Endodermal cell (in vitro differentiated cells): ENCODE measurements around the gene GNS. TPM values are rescaled to one million over a fixed set of nuclear protein-coding genes. Genes with fewer than 3 reads are reported as not detected.

Experiments
- DNase-seq: peaks from one replicate; pipeline ENCODE4 v3.0.0-alpha.2; 2017
- H3K27ac ChIP-seq: 2 replicates; pipeline ENCODE4 v1.5.1; 2013; ENCODE audit warnings: mild to moderate bottlenecking, low read depth, low read length, moderate library complexity
- H3K27me3 ChIP-seq: 2 replicates; pipeline ENCODE4 v1.6.1; 2013; ENCODE audit warnings: mild to moderate bottlenecking, low read length, moderate library complexity; ENCODE audit not compliant: insufficient read depth, control insufficient read depth, poor library complexity, severe bottlenecking
- H3K36me3 ChIP-seq: 2 replicates; pipeline ENCODE4 v1.7.0; 2013; ENCODE audit warnings: mild to moderate bottlenecking, low read length, moderate library complexity; ENCODE audit not compliant: control insufficient read depth, insufficient read depth
- H3K4me1 ChIP-seq: one replicate; pipeline ENCODE4 v1.7.0; 2013; ENCODE audit warnings: low read length; ENCODE audit not compliant: control insufficient read depth, insufficient read depth
- H3K4me3 ChIP-seq: 2 replicates; pipeline ENCODE4 v1.5.1; 2013; ENCODE audit warnings: mild to moderate bottlenecking, low read length, moderate library complexity
- H3K9ac ChIP-seq: 2 replicates; pipeline ENCODE4 v1.6.1; 2013; ENCODE audit warnings: mild to moderate bottlenecking, low read length, moderate library complexity; ENCODE audit not compliant: poor library complexity, severe bottlenecking; ENCODE audit errors: extremely low read depth
- H3K9me3 ChIP-seq: 2 replicates; pipeline ENCODE4 v1.6.1; 2013; ENCODE audit warnings: mild to moderate bottlenecking, low read length, moderate library complexity; ENCODE audit not compliant: control insufficient read depth
- H3K27ac Mint-ChIP-seq: 2 replicates; pipeline ENCODE4 v1.8.0; 2020; ENCODE audit warnings: mixed read lengths
- H3K27me3 Mint-ChIP-seq: 2 replicates; pipeline ENCODE4 v1.8.0; 2021; ENCODE audit warnings: mild to moderate bottlenecking, mixed read lengths; ENCODE audit not compliant: insufficient read depth
- H3K36me3 Mint-ChIP-seq: 2 replicates; pipeline ENCODE4 v1.8.0; 2020; ENCODE audit warnings: low read depth, mixed read lengths
- H3K4me1 Mint-ChIP-seq: 2 replicates; pipeline ENCODE4 v1.8.0; 2020; ENCODE audit warnings: mixed read lengths
- H3K4me3 Mint-ChIP-seq: 2 replicates; pipeline ENCODE4 v1.8.0; 2020; ENCODE audit warnings: mild to moderate bottlenecking, moderate library complexity, mixed read lengths
- H3K9me3 Mint-ChIP-seq: 2 replicates; pipeline ENCODE4 v1.8.0; 2020; ENCODE audit warnings: mild to moderate bottlenecking, mixed read lengths
- CTCF ChIP-seq: fragments of 200-600 bp; sonication (generic); conservative IDR thresholded peaks from 2 replicates; pipeline ENCODE4 v1.5.0; 2021; ENCODE audit warnings: antibody characterized with exemption, mild to moderate bottlenecking
- WGBS, 2 experiments: methylation state at CpG; one replicate each; pipeline versions ENCODE4 v1.1.5 to v1.1.7; 2013; ENCODE audit warnings: missing lambda C conversion rate in 2 of 2, mixed read lengths in 1 of 2; ENCODE audit not compliant: insufficient coverage in 1 of 2, insufficient read length in 1 of 2; 5-methylcytosine and 5-hydroxymethylcytosine counted together
- total RNA-seq, 2 donors: library from RNA; stranded (reverse); fragmentation: NEBNext Ultra II Directional in 1 of 2; extraction: Animal tissue kit (Norgen Biotek cat#: 25700) in 1 of 2; gene quantifications; 2 replicates in 1 of 2; 3 replicates in 1 of 2; pipeline ENCODE4 v1.2.1, GENCODE V29; 2021

The GNS gene
- total RNA-seq, 2 donors from 2014 or later: 46.4 to 48.1 TPM

- H3K27me3 Mint-ChIP-seq: no peaks in the 10 kb centered on the region
- no peak overlapping the region for H3K9ac ChIP-seq
- H3K4me1 ChIP-seq: peaks cover 3% of the 10 kb centered on the region
- peaks cover 56% of the 10 kb centered on the region for H3K36me3 ChIP-seq
- no peaks in the 10 kb centered on the region for H3K9me3 ChIP-seq
- no peak overlapping the region for H3K4me3 ChIP-seq
- no peak overlapping the region for H3K27ac ChIP-seq
- 86 to 94% methylated on average over 2 of the region's 2 CpGs for WGBS, 2 experiments
- peaks cover 53% of the 10 kb centered on the region for H3K36me3 Mint-ChIP-seq
- H3K4me3 Mint-ChIP-seq: no peak overlapping the region
- H3K9me3 Mint-ChIP-seq: no peaks in the 10 kb centered on the region
- H3K27ac Mint-ChIP-seq: no peak overlapping the region
- DNase-seq: no peak
- no peak for TF ChIP-seq CTCF
- H3K4me1 Mint-ChIP-seq: peaks cover 13% of the 10 kb centered on the region
- no peaks in the 10 kb centered on the region for H3K27me3 ChIP-seq
Measured at GRCh38 chr12:64730588-64730969, 28.6 kb downstream of the GNS start.

GRCh38 chr12:64729909-64730587, 29.2 kb downstream of the GNS start:
- no peak for DNase-seq
- Histone ChIP-seq H3K9ac (no peak overlapping the region), H3K27me3 (no peaks in the 10 kb centered on the region), H3K9me3 (no peaks in the 10 kb centered on the region), H3K36me3 (peaks cover 51% of the 10 kb centered on the region), H3K27ac (no peak overlapping the region), H3K4me1 (peaks cover 3% of the 10 kb centered on the region), H3K4me3 (no peak overlapping the region)
- Mint-ChIP-seq H3K4me1 (peaks cover 13% of the 10 kb centered on the region), H3K36me3 (peaks cover 53% of the 10 kb centered on the region), H3K4me3 (no peak overlapping the region), H3K27me3 (no peaks in the 10 kb centered on the region), H3K9me3 (no peaks in the 10 kb centered on the region), H3K27ac (no peak overlapping the region)
- WGBS, 2 experiments: 91 to 100% methylated on average over 1 to 2 of the region's 2 CpGs
- TF ChIP-seq CTCF: no peak

- no peaks in the 10 kb centered on the region for H3K27me3 ChIP-seq
- no peaks in the 10 kb centered on the region for H3K4me1 ChIP-seq
- Mint-ChIP-seq H3K4me1 (no peaks in the 10 kb centered on the region), H3K27ac (no peak overlapping the region), H3K27me3 (no peaks in the 10 kb centered on the region), H3K36me3 (peaks cover 58% of the 10 kb centered on the region), H3K4me3 (no peak overlapping the region), H3K9me3 (no peaks in the 10 kb centered on the region)
- DNase-seq: no peak
- no peak overlapping the region for H3K4me3 ChIP-seq
- no peak for TF ChIP-seq CTCF
- WGBS, 2 experiments: 97 to 100% methylated on average over 7 to 11 of the region's 11 CpGs
- peaks cover 68% of the 10 kb centered on the region for H3K36me3 ChIP-seq
- H3K27ac ChIP-seq: no peak overlapping the region
- H3K9ac ChIP-seq: no peak overlapping the region
- no peaks in the 10 kb centered on the region for H3K9me3 ChIP-seq
Measured at GRCh38 chr12:64724201-64724745, 34.9 kb downstream of the GNS start.
